Astrocyte of the cerebellum (primary cell): Measurements from ENCODE around the gene MAP1A.

Experiments used
- DNase-seq: peaks from one replicate; pipeline ENCODE4 v3.0.0-alpha.2; 2011; ENCODE audit warnings: low read depth
- H3K4me3 ChIP-seq: 2 replicates; pipeline ENCODE4 v1.5.1; 2011; ENCODE audit warnings: mild to moderate bottlenecking, low read depth, low read length, moderate library complexity
- CTCF ChIP-seq: IDR thresholded peaks from 2 replicates; pipeline ENCODE4 v1.5.1; 2012; ENCODE audit warnings: low read length, low read depth, moderate library complexity, mild to moderate bottlenecking; ENCODE audit errors: missing control alignments
- in situ Hi-C: cut with HindIII; loops from 2 replicates; pipeline ENCODE4 v1.10.0; 2017; ENCODE audit warnings: low sequenced_read_pairs

Gene MAP1A

GRCh38 chr15:43517354-43518196, at the start of gene MAP1A:
TSS of gene MAP1A (plus strand) at chr15:43517608. CDS start at chr15:43521474, 3,866 bp downstream.
- no peak for TF ChIP-seq CTCF
- peak within 1 kb of the TSS; percentile 68 for H3K4me3 ChIP-seq
- in situ Hi-C loops = no loop called here
- peak; percentile 16 for DNase-seq

- TF ChIP-seq CTCF = no peak
- in situ Hi-C loops = no loop called here
- DNase-seq = no peak
- no peak overlapping the region for H3K4me3 ChIP-seq
Observed at GRCh38 chr15:43469867-43470266, 47.5 kb upstream of the MAP1A start.

GRCh38 chr15:43471975-43472374, 45.4 kb upstream of the MAP1A start:
- no peak overlapping the region for H3K4me3 ChIP-seq
- DNase-seq = no peak
- no peak for TF ChIP-seq CTCF
- in situ Hi-C loops = no loop called here

- no peak for TF ChIP-seq CTCF
- DNase-seq = no peak
- H3K4me3 ChIP-seq = no peak overlapping the region
- in situ Hi-C loops = no loop called here
Observed at GRCh38 chr15:43473885-43474284, 43.5 kb upstream of the MAP1A start.

GRCh38 chr15:43483297-43484128, 33.9 kb upstream of the MAP1A start:
- peak; percentile 26 for TF ChIP-seq CTCF
- no peak overlapping the region for H3K4me3 ChIP-seq
- no peak for DNase-seq
- in situ Hi-C loops = no loop called here

- H3K4me3 ChIP-seq = no peak overlapping the region
- in situ Hi-C loops = no loop called here
- no peak for TF ChIP-seq CTCF
- DNase-seq = no peak
Observed at GRCh38 chr15:43484455-43484854, 33.0 kb upstream of the MAP1A start.
